Head of caudate nucleus (tissue), 42 donors: ENCODE results near the gene PPP1R12C.

Source experiments
- DNase-seq, 42 donors: peaks; one replicate each; pipeline versions ENCODE4 v3.0.0 to v3.0.0-alpha.2; 2020 to 2021; ENCODE audit warnings: mixed read lengths in 7 of 42
- intact Hi-C: fragments of 100-400 bp; cut with DNase I; formaldehyde crosslinking; loops from one replicate; pipeline ENCODE4 v1.15.0; 2022

The PPP1R12C gene

DNA sequence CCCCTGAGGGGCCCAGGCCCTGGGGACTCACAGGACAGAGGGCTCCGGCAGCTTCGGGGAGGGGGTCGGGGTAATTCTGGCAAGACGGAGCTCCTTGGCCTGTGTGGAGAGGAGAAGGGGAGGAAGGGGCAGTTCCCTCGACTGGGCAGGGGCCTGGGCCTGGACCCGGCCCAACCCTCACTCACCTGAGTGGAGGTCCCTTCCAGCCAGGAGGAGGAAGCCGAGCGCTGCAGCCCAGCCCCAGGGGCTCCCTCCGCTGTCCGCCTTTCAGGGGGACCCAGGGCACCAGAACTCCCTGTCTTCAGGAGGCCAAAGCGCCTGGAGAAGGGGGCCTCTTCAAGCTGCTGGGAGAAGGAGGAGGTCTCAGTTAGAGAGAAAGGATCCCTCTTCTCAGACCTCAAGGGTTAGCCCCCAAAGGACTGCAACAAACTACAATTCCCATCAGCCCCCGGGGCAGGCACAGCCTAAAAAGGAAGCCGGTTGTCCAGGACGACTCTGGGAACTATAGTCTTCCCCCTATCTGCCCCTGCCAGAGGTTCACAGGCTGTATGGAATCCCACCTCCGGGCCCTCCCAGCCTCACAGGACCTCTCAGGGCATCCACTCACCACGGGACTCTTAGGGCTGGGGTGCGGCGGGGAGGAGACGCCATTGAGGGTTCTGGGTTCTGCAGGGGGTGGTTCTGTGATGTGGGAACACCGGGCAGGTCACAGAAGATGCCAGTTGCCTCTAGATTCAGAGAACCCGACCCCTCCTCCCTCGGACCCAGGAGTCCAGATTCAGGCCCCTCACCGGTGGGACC is 22.0 kb downstream of the PPP1R12C start:
- no peak for DNase-seq

DNA sequence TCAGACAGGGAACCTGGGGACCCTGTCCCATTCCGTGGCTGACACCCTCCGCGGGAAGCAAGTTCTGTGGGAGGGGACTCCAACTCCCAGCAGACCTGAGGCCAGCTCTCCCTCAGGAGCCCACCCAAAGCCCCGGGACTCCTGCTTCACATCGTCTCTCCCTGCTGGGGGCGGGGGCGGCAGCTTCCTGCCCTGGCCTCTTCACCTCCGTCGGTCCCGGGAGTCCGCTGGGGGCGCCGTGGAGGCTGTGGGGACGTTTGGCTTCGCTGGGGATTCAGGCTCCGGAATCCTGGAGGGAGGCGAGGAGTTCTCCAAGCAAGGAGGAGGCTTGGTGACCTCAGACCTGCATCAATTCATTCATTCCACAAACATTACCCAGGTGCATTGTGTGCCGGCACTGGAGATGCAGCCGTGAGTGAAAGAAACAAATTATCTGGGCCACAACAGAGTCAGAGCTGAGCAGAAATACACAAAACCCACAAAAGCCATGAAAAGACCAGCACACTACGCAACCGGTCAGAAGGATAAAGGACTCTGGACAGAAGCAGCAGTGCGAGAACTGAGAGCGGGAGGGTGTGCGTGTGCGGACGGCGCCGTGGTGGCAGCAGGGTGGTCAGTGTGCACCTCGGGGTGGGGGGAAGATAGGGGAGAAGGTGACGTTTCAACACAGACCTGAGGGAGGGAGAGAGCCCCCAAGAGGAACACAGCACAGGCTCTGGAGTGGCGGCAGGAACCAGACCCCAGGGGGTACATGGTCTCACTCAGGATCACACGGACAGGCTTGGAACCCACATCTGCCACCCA is 22.8 kb downstream of the PPP1R12C start:
- intact Hi-C loops: no loop called here
- no peak for DNase-seq

More for the DNA sequence above, 22.0 kb downstream of the PPP1R12C start:
- intact Hi-C loops: no loop called here

DNA sequence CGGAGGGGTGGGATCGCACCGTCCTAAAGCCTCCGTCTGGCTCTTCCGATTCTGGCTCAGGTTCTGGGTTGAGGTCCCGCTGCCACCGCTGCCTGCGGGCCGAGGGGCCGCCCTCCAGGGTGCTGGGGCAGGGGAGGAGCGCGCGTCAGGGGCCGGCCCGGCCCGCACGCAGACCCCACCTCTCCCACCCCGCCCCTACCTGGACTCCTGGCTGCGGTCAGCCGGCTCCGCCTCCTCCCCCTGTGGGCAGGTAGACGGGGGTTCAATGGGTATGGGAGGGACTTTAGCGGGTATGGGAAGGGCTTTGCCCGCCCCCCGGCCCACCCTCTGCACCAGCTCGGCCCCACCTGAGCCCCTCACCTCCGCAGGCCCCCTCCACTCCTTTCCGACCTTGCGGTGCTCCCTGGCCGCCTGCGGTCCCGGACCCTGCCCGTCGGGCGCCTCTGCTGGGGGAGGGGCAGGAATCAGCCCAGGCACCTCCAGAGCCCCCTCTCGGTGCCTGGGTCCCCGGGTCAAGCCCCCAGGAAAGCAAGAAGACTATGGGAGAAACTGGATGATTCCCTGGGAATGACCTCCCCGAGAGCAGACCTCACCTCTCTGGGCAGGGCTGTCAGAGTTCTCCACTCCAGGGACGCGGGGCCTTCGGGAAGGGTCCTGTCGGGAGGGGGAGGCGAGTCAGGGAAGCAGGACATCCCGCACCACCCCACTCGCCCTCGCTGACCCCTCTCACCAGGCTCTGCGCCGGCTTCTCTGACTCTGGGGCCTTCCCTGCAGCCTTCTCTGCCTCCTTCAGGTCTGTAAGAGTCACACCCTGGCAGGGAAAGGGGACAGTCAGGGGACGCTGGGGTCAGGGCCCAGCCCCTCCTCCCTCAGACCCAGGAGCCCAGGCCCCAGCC is 24.8 kb downstream of the PPP1R12C start:
- no peak for DNase-seq
- intact Hi-C loops: no loop called here

DNA sequence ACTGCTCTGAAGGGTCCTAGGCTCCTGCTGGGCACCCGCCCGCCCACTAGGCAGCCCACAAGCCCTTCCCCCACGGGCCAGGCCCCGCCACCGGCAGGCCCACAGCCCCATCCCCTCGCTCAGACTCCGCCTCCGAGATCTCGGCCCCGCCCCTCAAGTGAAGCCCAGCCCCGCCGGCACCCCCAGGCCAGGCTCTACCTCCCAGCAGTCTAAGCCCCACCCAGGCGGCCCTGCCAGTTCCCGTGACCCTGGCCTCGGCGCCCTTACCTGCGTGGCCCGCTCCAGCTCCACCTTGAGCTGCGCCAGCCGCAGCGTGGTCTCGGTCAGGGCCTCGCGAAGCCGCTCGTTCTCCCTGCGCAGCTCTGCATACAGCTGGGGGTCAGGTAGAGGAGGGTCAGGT is 25.5 kb downstream of the PPP1R12C start:
- no peak for DNase-seq
- intact Hi-C loops: no loop called here

DNA sequence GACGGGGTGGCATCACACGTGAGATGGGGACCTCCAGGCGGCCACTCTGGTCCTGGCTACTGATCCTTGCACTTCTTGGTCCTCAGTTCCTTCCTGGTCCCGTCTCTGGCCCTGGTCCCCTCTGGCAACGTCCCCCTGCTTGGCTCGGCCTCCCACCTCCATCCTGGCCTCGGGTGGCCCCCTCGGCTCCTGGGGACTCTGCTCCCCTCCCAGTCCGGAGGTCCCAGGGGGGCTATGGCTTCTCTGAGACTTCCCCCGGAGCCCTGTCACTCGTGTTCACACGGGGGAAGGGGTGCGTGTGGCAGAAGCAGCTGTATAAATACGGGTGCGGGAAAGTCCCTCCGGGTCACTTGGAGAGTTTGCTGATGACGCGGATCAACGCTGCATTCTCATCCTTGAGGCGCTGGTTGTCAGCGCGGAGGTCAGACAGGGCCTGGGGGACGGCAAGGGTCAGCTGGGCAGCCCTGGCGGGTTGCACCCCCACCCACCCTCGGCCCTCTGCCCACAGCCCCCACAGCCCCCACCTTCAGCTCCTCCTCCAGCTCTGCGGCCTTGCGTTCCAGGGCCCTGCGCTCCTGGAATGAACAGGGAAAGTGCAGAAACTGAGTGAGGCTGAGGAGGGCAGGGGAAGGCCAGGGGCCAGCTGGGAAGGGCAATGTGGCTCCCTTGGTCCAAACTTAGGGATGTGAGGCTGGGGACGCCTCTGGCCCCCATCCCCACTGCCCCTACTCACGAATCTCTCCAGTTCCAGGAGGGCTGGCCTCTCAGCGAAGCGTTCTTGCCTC is 26.1 kb downstream of the PPP1R12C start:
- no peak for DNase-seq
- intact Hi-C loops: no loop called here

DNA sequence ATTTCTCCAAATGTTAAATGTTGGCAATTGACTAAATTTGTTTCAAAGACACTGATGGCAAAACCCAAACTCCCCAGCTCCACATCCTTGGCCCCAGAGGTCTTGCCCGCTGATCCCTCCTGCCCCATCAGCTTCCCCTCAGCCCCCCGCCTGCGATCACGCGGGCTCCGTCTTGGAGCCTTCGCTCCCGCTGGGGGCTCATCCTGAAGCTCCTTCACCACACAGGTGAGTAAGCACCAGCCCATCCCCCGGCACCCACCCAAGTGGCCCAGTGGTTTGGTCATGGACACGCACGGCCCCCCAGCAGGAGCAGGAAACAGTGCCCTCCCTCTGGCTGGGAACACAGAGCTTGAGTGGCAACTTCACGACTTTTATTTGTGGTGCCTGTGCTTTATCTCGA is 26.9 kb downstream of the PPP1R12C start:
- intact Hi-C loops: no loop called here
- no peak for DNase-seq

DNA sequence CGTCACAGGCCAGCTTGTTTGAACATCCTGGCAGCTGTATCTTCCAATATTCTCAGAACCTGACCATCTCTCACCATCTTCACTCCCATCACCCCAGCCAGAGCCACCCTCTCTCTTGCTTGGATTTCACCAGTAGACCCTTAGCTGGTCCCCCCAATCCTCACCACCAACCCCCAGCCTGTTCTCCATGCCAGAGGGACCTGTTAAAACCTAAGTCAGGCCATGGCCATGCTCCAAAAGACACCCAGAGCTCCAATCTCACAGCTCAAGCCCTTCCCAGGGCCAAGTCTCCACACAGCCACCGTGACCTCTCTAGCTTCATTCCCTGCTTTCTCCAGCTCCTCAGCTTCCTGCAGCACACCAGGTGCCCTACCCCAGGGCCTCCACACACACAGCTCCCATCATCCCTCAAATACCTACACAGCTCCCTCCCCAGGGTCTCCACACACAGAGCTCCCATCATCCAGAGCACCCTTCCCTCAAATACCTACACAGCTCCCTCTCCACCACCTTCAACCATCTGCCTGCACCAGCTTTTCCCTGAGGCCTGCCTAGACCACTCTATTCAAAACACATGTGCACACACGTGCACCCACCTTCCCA is 28.0 kb downstream of the PPP1R12C start:
- intact Hi-C loops: no loop called here
- DNase-seq: no peak

DNA sequence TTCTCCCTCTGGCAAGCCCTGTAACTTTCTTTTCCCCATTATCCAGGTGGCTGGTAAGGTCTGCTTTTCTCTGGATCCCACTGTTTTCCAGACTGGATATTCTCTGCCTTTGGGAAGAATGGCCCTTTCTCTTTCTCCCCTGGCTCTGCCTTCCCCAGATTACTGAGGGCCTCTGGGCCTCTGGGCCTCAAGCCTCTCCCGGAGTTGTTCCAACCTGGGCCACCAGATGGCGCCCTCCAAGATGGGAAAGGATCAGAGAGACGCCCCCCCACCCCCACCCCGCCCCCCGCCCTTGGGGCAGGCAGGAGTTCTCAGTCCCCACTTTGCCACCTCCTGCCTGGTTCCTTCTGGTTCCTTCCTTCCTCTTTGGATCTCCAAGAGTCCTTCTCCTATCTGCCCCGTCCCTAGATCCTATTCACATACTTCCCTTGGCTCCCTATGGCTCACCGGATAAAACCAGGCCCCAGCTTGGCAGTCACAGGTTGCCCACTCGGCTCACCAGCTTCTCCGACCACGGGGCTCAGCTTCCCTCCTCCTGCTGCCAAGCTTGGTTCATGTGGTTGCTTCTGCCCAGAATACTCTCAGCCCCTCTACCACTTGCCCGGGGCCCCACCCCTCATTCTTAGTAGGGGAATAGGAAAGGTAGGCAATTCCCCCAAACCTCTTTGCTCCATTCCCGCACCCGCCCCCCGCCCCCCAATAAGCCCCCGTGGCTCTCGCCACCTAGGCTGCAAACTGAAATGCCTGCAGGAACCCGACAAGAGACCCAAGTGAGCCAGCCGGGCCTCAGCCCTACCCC is 28.7 kb downstream of the PPP1R12C start:
- intact Hi-C loops: no loop called here
- DNase-seq: peak in 41 of 42 donors; percentile 49 to 93 (median 79)

DNA sequence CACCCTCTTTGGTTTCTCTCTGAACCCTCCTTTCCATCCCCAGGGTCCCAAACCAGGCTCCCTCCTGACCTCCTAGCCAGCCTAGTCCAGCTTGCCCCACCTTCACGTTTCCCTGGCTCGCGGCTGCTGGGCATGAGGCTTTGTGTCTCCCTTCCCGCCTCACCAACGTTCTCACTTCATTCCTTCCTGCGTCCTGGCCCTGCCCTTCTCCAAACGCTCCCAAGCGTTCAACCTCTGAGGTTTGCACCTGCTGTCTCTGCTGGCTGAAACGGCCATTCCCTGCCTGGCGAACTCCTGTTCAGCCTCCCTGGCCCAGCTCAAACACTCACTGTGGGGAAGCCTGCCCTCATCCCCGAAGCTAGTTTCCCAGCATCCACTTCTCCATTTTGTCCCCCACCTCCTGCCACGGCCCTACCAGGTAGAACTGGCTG is 29.4 kb downstream of the PPP1R12C start:
- intact Hi-C loops: no loop called here
- no peak for DNase-seq

DNA sequence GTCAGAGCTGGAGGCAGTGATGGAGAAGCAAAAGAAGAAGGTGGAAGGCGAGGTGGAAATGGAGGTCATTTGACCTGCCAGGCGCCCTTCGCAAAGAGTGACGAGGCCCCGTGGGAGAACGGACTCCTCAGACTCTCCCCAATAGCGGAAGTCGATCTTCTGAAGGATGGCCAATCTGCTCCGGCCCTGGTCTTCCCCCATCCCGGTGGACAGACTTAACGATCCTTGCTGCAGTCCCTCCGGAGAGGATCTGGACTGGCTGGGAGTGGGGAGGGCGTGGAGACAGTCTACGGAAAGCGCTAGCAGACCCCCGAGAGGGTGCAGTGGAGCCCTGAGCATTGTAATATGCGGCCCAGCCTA is 29.9 kb downstream of the PPP1R12C start:
- intact Hi-C loops: no loop called here
- no peak for DNase-seq

DNA sequence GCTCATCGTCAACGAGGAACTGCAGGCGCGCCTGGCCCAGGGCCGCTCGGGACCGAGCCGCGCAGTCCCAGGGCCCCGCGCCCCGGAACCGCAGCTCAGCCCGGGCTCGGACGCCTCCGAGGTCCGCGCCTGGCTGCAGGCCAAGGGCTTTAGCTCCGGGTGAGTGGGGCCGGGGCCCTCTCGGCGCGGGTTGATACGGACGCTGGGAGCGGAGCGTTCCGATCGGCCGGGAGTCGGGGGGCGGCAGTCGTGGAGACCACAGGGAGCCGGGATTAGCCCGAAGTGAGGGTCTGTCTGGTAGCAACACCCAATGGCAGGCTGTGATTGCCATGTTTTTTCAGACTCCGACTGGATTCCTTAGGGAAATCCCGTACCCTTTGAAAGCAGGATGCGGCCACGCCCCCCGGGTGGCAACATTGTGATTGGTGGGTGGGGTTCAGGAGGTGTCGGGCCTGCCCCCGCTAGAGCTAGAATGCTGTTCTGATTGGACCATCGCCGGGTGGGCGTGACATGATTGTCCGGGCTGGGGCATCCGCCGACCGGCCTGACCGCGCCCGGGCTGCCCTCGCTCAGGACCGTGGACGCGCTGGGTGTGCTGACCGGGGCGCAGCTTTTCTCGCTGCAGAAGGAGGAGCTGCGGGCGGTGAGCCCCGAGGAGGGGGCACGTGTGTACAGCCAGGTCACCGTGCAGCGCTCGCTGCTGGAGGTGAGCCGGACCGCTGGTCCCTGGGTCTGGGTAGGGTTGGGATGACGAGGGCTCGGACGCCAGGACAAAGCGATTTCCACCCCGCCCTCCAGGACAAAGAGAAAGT is 30.5 kb downstream of the PPP1R12C start:
- peak; percentile 74 to 95 (median 86) for DNase-seq
- intact Hi-C loops: no loop called here

DNA sequence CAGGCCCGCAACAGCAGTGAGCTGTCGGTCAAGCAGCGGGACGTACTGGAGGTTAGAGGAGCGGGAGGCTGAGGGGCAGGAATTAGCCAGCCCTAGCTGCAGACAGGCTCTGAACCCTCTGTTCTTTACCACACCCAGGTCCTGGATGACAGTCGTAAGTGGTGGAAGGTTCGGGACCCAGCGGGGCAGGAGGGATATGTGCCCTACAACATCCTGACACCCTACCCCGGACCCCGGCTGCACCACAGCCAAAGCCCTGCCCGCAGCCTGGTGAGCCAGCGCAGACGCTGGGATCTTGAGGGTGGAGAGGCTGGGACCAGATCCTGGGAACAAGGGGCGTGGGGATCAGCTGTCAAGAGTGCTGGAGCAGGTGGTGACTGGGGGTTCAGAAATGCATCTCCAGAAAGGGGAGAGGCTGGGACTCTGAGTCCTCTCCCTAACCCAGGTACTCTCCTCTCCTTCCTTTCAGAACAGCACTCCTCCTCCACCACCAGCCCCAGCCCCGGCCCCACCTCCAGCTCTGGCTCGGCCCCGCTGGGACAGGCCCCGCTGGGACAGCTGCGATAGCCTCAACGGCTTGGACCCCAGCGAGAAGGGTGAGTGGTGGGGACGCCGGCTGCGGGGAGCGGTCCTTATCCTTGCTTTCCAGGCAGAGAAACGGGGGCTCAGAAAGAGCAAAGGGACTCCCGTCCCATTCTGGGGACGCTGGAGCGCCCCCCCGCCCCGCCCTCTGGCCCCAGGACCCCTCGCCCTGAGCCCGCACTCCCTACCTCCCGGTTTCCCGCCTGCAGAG is 31.3 kb downstream of the PPP1R12C start:
- intact Hi-C loops: no loop called here
- DNase-seq: no peak

DNA sequence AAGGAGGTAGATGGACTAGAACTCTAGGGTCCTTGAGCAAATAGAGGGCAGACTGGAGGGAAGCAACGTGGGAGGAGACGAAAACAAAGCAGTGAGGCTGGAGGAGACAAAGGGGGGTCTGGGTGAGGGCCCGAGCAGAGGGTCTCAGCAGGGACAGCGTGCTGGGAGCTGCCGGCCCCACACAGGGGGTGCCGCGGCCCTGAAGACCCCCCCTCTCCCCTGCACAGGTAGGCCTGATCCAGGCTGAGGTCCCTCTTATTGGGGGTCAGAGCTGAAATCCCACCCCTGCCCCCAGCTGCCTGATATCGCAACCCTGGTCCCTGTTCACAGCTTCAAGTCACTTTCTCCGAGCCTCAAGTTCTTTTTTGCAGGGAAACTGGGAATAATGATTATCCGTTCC is 33.0 kb downstream of the PPP1R12C start:
- DNase-seq: no peak
- intact Hi-C loops: no loop called here

DNA sequence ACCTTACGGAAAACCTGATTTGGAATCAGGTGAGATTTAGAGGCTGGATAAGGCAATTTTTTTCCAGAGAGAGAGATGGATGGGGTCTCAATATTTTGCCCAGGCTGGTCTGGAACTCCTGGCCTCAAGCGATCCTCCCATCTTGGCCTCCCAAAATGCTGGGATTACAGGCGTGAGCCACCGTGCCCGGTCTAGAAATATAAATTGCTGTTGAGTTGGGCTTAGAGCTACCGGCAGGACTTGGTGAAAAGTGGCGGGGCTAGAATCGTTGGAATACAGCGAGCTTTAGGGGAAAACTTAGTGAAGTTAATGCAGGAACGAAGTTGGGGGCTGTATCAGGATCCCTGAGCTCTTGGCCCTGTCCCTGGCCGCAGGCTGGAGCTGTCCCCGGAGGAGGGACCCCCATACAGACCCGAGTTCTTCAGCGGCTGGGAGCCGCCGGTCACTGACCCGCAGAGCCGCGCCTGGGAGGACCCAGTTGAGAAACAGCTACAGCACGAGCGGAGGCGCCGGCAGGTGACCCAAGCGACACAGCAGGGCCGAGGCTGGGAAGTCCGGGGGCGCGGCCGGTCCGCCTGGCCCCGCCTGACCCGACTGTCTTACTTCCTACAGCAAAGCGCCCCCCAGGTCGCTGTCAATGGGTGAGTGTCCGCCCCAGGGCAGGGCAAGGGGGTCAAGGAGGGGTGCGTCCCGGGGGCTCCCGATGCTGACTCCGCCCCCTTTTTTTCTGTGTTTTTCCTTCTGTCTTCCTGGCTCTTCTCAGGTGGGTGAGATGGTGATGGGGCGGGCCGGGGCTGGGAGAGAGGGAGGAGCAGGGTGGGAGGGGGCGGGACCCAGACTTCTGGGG is 34.2 kb downstream of the PPP1R12C start:
- DNase-seq: no peak

More for the DNA sequence above, 34.2 kb downstream of the PPP1R12C start:
- intact Hi-C loops: no loop called here
